ENCODE results near the gene FOXK1. TPM values are rescaled to one million over a fixed set of nuclear protein-coding genes. Genes with fewer than 3 reads are reported as not detected.

Gene FOXK1
- total RNA-seq, 2 donors from 2014 or later = 17.3 to 47.5 TPM

GRCh38 chr7:4657640-4658417 lies 24.3 kb upstream of the FOXK1 start:
- H3K36me3 ChIP-seq = no peaks in the 10 kb centered on the region
- no peak for TF ChIP-seq POLR2A (IDR thresholded peaks at IDR 0.05)
- TF ChIP-seq CTCF (IDR thresholded peaks at IDR 0.05) = no peak
- no peak for TF ChIP-seq POLR2AphosphoS5 (IDR thresholded peaks at IDR 0.05)
- no peak overlapping the region for H3K4me3 ChIP-seq
- H3K4me1 ChIP-seq (replicated peaks) = no peaks in the 10 kb centered on the region
- intact Hi-C loops (cut with DNase I) = no loop called here
- H3K9me3 ChIP-seq = no peaks in the 10 kb centered on the region
- H3K27me3 ChIP-seq (replicated peaks; ENCODE audit: insufficient read depth) = no peaks in the 10 kb centered on the region
- H3K27ac ChIP-seq = no peak overlapping the region
- no peak for DNase-seq (ENCODE audit: low spot score)
- WGBS = 64% methylated on average over 4 of the region's 4 CpGs

GRCh38 chr7:4659551-4660286 lies 22.4 kb upstream of the FOXK1 start:
- Histone ChIP-seq H3K36me3 (no peaks in the 10 kb centered on the region), H3K9me3 (no peaks in the 10 kb centered on the region), H3K4me1 (replicated peaks) (no peaks in the 10 kb centered on the region), H3K4me3 (no peak overlapping the region), H3K27me3 (replicated peaks; ENCODE audit: insufficient read depth) (no peaks in the 10 kb centered on the region), H3K27ac (no peak overlapping the region)
- DNase-seq (ENCODE audit: low spot score) = no peak
- no peak for TF ChIP-seq POLR2AphosphoS5 (IDR thresholded peaks at IDR 0.05)
- no peak for TF ChIP-seq CTCF (IDR thresholded peaks at IDR 0.05)
- TF ChIP-seq POLR2A (IDR thresholded peaks at IDR 0.05) = no peak
- intact Hi-C loops (cut with DNase I) = no loop called here
- 80% methylated on average over 2 of the region's 2 CpGs for WGBS

GRCh38 chr7:4661871-4662270 lies 20.2 kb upstream of the FOXK1 start:
- TF ChIP-seq POLR2AphosphoS5 (IDR thresholded peaks at IDR 0.05) = peak; percentile 45
- no peak for TF ChIP-seq CTCF (IDR thresholded peaks at IDR 0.05)
- Histone ChIP-seq H3K27ac (no peak overlapping the region), H3K36me3 (no peaks in the 10 kb centered on the region), H3K9me3 (no peaks in the 10 kb centered on the region), H3K27me3 (replicated peaks; ENCODE audit: insufficient read depth) (no peaks in the 10 kb centered on the region), H3K4me1 (replicated peaks) (no peaks in the 10 kb centered on the region), H3K4me3 (no peak overlapping the region)
- 4% methylated on average over 8 of the region's 8 CpGs for WGBS
- intact Hi-C loops (cut with DNase I) = no loop called here
- peak; percentile 44 for DNase-seq (ENCODE audit: low spot score)

GRCh38 chr7:4663239-4664018 lies 18.7 kb upstream of the FOXK1 start:
- Histone ChIP-seq H3K27ac (no peak overlapping the region), H3K4me3 (no peak overlapping the region), H3K36me3 (no peaks in the 10 kb centered on the region), H3K4me1 (replicated peaks) (no peaks in the 10 kb centered on the region), H3K27me3 (replicated peaks; ENCODE audit: insufficient read depth) (no peaks in the 10 kb centered on the region), H3K9me3 (no peaks in the 10 kb centered on the region)
- DNase-seq (ENCODE audit: low spot score) = no peak
- TF ChIP-seq CTCF (IDR thresholded peaks at IDR 0.05) = no peak
- no peak for TF ChIP-seq POLR2A (IDR thresholded peaks at IDR 0.05)
- no peak for TF ChIP-seq POLR2AphosphoS5 (IDR thresholded peaks at IDR 0.05)
- 86% methylated on average over 17 of the region's 17 CpGs for WGBS
- intact Hi-C loops (cut with DNase I) = no loop called here

Data from prostate gland (tissue), 2 donors.